ENCODE results near the gene IL10.
"Not testable (repeated sequence)": the region's sequence is repeated elsewhere in the genome, so short reads cannot be mapped to it uniquely, and the experiment has no call there.

IL10 gene

DNA sequence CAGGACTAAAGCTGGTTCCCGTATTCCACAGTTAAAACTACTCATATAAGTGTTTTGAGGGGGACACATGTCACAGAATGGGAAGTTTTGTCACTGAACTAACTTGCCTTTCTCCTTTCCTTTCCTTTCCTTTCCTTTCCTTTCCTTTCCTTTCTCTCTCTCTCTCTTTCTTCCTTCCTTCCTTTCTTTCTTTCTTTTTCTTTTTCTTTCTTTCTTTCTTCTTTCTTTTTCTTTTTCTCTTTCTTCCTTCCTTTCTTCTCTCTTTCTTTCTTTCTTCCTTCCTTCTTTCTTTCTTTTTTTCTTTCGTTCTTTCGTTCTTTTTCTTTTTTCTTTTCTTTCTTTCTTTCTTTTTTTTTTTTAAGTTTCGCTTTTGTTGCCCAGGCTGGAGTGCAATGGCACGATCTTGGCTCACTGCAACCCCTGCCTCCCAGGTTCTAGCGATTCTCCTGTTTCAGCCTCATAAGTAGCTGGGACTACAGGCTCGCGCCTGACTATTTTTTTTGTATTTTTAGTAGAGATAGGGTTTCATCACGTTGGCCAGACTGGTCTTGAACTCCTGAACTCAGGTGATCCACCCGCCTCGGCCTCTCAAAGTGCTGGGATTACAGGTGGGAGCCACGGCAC, 9.4 kb downstream of the IL10 start:
- DNase-seq: not testable (repeated sequence)

- DNase-seq: no peak
Observed at GRCh38 chr1:206761159-206761768, 11.0 kb downstream of the IL10 start.

GRCh38 chr1:206760590-206760989, 11.7 kb downstream of the IL10 start:
- DNase-seq: no peak

DNA sequence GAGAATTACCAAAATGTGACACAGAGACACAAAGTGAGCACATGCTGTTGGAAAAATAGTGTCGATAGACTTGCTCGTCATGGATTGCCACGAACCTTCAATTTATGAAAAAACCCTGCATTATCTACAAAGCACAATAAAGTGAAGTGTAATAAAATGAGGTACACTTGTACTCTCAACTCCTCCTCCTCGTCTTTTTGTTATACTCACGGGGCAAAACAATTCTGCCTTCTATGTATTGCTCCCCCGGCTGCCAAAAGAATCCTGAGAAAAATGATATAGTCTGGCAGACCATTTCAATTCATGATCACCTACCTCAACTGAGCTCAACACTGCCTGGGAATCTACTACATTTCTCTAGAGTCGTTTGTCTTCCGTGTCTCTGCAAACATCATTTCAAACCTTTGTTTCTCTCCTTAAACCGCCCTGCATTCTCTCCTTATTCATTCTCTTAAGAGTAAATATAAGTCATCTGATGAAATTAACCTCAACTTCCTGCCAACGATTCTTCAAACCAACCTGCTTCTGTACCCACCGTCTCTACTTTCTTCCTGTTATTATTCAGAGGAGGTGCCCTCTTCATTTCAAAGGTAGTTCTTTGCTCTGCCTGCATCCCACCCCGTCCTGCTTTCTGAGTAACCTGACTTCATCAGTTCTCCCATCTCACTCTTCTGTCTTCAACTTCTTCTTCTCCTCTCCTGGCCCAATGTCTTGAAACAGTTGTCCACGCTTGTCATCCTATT, 14.6 kb downstream of the IL10 start:
- no peak for DNase-seq

DNA sequence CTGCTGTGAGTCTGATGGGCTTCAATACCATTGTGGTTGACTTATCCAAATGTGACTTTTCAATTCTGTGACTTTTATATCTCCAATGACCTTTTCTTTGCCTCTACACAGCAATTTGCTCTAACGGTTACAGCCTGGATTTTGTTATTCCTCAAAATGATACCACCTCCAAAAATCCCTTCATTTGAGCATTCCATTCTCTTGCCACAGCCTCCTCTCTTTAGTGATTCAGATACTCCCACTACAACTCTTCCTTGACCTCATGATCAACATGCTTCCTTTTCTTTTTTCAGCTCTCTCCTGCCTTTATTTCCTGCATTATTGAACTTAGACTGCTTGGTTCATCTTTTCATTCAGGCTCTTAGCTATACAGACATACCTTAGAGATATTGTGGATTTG, 18.3 kb downstream of the IL10 start:
- no peak for DNase-seq

DNA sequence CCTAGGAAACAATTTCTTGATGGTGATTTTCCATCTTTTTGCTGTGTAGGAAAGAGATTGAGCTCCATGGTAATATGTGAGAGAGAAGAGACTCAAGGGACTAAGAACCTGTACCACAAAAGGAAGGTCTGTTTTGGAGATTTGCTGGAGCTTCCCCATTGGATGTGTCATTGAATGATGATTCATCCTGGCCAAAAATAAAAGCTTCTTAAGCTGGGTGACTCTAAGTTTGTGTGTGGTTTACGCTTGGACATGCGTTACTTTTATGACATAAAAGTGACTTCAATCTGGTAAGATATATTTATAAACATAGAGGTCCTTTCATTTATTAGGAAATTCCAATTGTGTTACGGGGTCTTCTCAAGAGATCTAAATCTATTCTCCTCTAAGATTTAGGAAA, 19.2 kb downstream of the IL10 start:
- no peak for DNase-seq

DNA sequence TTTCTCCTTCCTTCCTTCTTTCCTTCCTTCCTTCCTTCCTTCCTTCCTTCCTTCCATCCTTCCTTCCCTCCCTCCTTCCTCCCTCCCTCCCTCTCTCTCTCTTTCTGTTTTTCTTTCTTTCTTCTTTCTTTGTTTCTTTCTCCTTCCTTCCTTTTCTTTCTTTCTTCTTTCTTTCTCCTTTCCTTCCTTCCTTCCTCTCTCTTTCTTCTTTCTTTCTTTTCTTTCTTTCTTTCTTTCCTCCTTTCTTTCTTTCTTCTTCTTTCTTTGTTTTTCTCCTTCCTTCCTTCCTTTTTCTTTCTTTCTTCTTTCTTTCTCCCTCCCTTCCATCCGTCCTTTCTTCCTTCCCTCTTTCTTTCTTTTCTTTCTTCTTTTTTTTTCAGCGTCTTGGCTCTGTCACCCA, 19.8 kb downstream of the IL10 start:
- DNase-seq: no peak

DNA sequence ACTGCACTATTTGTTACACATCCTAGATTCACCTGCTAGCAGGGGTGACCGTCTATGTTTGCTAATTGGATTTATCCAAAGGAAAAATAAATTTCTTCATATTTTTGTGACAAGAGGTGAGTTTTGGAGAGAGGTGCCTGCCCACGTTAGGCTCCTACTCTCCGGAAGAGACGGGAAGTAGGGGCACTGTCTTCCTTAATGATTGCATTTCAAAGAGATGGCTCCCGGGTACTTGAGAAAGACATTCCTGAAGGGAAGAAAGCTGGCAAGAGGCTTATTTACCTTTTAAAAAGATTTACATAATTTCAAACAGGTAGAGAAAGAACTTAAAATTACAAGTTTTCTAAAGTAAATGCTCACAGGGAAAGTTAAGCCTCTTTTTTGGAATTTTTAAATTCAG, 20.4 kb downstream of the IL10 start:
- DNase-seq: no peak

- DNase-seq: no peak
Observed at GRCh38 chr1:206748348-206749030, 23.8 kb downstream of the IL10 start.

DNA sequence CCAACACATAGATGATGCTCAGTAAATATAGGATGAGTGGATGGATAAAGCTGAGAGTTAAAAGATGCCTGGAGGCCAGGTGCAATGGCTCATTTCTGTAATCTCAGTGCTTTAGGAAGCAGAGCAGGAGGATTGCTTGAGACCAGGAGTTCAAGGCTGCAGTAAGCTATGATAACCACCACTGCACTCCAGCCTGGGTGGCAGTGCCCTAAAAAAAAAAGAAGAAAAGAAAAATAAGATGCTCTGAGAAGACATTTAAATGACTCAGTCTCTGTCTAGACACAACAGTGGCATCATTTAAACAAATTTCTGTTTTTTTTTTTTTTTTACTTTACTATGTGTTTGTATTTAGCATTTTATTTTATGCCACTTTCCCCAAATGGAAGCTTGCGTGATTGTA, 27.0 kb downstream of the IL10 start:
- no peak for DNase-seq

DNA sequence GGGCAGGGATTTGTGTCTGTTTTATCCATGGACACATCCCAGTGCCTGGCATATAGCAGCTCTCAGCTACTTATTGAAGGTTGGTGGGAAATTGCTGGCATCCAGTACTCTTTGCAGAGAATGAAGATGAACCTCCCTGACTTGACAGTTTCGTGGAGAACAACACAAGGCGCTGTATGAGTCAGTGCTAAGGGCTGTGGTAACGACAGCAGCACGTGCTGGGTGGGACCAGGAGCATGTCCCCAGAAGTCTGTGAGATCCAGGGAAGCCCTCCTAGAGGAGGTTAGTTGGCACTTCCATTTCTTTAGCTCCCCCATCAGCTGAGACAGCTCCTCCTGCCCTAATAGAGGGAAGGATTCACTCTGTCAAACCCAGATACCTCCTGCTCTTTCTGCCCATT, 27.6 kb downstream of the IL10 start:
- no peak for DNase-seq

DNA sequence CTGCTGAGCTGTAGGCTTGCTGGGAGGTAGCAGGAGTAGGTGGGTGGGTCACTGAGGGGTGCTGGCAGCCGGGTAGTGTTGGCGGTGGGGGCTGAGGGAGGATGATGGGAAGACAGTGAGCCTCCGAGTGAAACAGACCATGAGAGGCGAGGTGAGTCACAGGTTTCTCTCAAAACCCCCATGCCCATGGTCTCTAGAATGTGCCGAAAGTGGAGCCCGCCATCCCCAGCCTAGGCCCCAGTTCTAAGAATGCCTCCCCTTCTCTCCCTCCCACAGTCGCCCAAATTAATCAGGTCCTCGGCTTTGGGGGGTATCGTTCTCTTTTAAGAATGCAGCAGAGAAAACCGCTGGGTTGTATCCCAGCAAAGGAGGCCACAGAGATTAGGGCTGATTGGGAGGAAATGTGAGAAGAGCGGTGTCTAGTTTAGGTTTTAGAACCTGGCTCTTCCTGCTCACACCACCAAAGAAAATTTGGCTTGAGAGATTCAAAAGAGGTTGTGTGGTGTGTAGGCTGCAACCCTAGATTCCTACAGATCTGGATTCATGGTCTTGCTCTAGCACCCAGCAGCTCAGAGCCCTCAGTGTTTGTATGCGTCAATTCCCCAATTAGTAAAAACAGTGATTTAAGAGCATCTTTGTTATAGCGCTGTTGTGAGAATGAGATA, 29.4 kb downstream of the IL10 start:
- DNase-seq: no peak

GRCh38 chr1:206741142-206741701, 31.1 kb downstream of the IL10 start:
- no peak for DNase-seq

DNA sequence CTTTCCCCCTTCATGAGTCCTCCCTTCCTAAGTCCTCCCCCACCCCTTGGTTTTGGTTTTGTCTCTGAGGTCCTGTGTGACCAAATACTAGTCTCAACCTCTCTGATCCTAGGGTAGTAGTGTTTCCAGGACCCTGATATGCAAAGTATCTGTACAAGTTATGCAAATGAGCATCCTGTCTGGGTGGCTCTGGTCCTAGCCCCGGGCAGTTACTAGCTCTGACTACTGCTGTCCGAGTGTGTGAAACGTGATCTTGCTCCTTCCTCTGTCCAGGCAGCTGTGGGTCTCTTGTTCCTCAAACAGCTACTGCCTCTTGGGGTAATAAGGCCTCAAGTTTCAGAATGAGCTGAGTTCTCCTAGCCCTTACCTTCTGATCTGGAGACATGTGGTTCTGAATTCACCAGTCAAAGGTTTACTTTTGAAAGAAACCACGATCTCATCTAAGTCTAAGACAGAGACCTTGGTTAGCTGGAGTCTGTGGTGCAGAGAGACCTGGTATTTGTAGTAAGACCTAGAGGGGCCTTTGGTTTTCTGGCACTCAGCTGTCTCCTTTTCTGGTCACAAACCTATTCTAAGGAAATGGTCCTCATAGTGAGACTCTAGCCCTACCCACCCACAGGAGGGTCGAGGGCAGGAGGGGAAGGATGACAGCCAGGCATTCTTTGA, 32.8 kb downstream of the IL10 start:
- DNase-seq: no peak

DNA sequence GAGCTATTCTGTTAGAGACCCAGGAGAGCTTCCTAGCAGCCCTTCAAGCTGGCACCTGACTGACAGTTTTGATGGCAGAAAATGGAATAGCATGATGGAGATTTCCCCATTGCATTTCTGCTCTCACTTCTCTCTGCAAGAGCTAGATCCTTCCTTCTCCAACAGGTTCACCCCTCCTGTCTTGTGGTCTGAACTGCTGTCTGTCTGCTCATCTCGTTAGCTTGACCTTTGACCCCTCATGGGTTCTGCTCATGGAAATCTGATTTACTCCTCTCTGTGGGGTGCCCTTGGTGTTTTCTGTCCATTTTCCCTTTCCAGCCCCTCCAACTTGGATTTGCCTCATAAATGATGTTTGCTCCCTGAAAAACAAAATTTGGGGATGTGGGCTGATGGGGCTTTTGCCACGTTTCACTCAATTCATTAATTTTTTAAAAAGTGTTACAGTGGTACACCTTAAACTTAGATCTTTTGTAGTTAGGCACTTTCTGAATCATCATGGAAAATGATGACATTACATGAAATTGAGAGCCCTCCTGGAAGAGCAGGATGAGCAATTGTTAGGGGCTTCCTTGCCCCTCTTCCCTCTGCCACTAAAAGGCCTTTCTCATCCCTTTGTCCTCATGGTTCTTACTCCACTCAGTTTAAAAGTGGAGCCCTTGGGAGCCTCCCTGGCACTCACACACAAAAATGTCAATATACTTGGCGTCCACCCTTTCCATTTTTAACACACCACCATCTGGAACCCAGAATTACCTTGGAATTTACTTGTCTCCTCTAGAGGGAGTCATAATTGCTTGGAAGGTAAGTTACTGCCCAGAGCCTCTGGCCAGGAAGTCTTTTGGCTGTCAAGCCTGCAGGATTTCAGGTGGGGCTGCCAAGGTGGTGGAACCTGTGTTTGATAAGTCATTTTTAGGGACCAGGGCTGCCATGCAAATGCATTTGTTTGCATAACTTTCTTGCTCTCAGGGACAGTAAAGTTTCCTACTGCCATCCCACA, 33.6 kb downstream of the IL10 start:
- DNase-seq: no peak

DNA sequence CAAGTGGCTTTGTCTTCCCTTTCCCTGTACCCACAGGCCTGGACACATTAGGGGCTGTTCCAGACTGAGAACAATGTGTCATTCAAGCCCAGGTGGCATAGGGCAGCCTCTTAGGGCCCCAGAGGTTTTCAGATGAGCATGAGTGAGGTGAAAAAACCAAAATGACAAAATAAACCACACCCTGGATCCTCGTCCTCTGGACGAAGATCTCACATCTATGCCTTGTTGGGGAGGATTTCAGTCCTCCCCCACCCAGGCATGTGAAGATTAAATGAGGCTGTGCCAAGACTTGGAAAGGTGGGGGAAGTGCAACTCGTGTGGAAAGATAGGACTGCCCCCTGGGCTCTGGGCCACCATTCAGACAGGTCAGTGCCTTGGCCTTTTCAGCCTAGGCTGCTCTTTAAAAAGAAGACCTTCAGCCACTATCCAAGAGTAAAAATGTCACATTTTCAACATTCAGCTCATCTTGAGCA, 34.5 kb downstream of the IL10 start:
- no peak for DNase-seq

DNA sequence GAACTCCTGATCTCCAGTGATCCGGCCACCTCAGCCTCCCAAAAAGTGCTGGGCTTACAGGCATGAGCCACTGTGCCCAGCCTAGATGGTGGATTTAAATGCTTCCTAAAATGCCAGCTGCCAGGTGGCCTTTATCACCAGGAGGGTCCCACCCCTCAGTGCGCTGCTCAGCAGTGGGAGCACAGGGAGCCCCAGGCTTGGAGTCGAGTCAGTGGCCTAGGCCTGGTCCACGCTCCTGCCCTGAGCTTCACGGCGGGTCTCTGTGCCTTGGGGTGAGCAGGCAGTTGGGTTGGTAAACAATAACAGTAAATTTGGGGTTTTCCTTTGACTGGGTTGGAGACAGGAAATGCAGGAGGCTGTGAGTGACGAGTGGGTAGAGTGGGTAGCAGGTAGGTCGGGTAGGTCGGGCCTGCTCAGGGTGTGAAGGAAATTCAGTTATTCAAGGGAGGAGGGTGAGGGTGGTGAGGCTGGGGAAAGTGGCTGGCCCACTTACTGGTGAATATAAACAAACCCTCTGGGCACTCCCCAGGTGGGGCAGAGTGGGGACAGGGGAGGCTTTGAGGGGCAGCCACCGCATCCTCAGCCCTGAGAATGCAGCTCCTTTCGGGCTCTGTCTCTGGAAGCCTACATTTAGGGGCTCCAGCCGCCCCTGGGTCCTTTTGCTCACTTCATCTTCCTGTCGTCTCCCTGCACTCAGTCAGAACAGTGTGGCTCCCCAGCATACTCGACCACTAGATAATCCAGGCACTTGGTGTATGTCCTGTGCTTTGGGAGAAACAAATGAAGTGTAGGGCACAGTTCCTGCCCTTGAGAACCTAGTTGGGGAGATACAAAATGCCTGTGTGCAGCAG, 35.2 kb downstream of the IL10 start:
- no peak for DNase-seq

DNA sequence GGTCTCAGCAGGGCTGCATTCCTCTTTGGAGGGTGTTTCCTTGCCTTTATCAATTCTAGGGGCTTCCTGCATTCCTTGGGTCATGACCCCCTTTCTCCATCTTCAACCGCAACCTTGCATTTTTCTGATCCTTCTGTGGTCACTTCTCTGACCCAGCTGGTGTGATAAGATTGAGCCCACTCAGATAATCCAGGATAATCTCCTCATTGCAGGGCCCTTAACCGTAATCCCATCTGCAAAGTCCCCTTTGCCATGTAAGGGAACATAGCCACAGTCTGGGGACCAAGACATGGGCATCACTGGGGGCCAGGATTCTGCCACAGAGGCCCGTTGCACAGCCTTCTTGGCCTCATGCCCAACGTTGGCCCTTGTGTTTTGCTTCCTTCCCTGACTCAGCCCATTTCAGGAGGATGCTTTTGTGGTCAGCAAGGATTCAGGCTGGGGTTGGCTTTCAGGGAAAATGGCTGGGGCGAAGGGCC, 36.7 kb downstream of the IL10 start:
- no peak for DNase-seq

DNA sequence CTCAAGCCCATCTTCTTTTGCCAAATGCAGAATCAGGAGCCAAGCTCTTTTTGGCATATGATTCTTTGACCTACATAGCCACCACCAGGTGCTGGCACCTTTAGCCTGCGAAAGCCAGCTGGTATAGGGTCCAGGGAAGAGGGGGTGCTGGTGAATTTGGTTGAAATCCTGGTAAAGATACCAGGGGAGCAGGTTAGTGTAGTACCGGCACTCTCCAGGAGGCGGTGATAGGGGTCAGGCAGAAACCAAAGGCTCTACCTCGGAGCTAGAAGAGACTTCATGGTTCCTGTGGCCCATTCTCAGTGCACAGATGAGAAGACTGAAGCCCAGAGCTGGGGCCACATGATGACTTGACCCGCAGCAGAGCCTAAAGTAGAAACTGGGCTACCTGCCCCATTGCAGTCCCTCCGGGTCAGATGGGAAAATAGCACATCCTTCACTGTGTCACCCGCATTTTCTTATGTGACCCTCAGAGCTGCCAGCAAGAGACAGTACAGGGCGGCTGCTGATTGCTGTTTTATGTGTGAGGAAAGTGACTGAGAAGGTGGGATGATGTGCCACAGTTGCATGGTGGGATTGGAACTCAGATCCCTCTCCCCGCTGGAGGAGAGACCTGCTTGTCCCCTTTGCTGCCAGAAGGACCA, 37.7 kb downstream of the IL10 start:
- peak; percentile 38 for DNase-seq
